Neutrophil (primary cell): ENCODE data around the gene FAM110A.
"Not testable (repeated sequence)": the region's sequence is repeated elsewhere in the genome, so short reads cannot be mapped to it uniquely, and the experiment has no call there.

Experiments used
- H3K27ac ChIP-seq: fragments of 200-600 bp; sonication (generic); 2 replicates; pipeline ENCODE4 v1.5.1; 2016; ENCODE audit warnings: mild to moderate bottlenecking, moderate library complexity
- H3K27me3 ChIP-seq: fragments of 200-600 bp; sonication (generic); 2 replicates; pipeline ENCODE4 v1.6.0; 2016; ENCODE audit warnings: mild to moderate bottlenecking
- H3K36me3 ChIP-seq: fragments of 200-600 bp; sonication (generic); 2 replicates; pipeline ENCODE4 v1.5.1; 2017
- H3K4me1 ChIP-seq, 2 experiments: fragments of 200-600 bp in 1 of 2; sonication (generic) in 1 of 2; 1 replicate in 1 of 2; 2 replicates in 1 of 2; pipeline versions ENCODE4 v1.5.1 to v1.6.1; 2013 to 2016; ENCODE audit warnings: low read depth in 1 of 2, low read length in 1 of 2, mild to moderate bottlenecking in 1 of 2, moderate library complexity in 1 of 2; ENCODE audit not compliant: control insufficient read depth in 1 of 2, insufficient read depth in 1 of 2
- H3K4me3 ChIP-seq, 2 experiments: fragments of 200-600 bp in 1 of 2; sonication (generic) in 1 of 2; 1 replicate in 1 of 2; 2 replicates in 1 of 2; pipeline ENCODE4 v1.5.1; 2013 to 2016; ENCODE audit warnings: low read depth in 1 of 2, low read length in 1 of 2, mild to moderate bottlenecking in 1 of 2, moderate library complexity in 1 of 2
- H3K9me3 ChIP-seq: fragments of 200-600 bp; sonication (generic); 2 replicates; pipeline ENCODE4 v1.5.1; 2016
- CTCF ChIP-seq: fragments of 200-600 bp; sonication (generic); IDR thresholded peaks from 2 replicates; pipeline ENCODE4 v1.5.1; 2016; ENCODE audit warnings: antibody characterized with exemption

The FAM110A gene

GRCh38 chr20:891058-891705, 57.7 kb downstream of the FAM110A start:
- Histone ChIP-seq H3K4me3 (no peak overlapping the region), H3K36me3 (no peaks in the 10 kb centered on the region), H3K27me3 (peaks cover 20% of the 10 kb centered on the region), H3K27ac (no peak overlapping the region), H3K9me3 (no peaks in the 10 kb centered on the region), H3K4me1 (peaks cover 8 to 9% of the 10 kb centered on the region in 2 experiments)
- TF ChIP-seq CTCF, result no peak

- peaks cover 15% of the 10 kb centered on the region for H3K27me3 ChIP-seq
- TF ChIP-seq CTCF, result no peak
- H3K4me3 ChIP-seq, result no peak overlapping the region
- no peak overlapping the region for H3K27ac ChIP-seq
- H3K9me3 ChIP-seq, result no peaks in the 10 kb centered on the region
- H3K36me3 ChIP-seq, result no peaks in the 10 kb centered on the region
- H3K4me1 ChIP-seq, result peaks cover 8 to 9% of the 10 kb centered on the region in 2 experiments
Observed at GRCh38 chr20:891706-892080, 58.2 kb downstream of the FAM110A start.

- H3K27ac ChIP-seq, H3K36me3 ChIP-seq, H3K4me1 ChIP-seq, H3K4me3 ChIP-seq, H3K9me3 ChIP-seq: not testable (repeated sequence)
- peaks cover 14% of the 10 kb centered on the region for H3K27me3 ChIP-seq
Observed at GRCh38 chr20:892371-892770, 58.9 kb downstream of the FAM110A start.
